CD4-positive, alpha-beta T cell treated with Interleukin-10 for 1 hour (primary cell): ENCODE data around the gene C2CD4C.
A peak's percentile ranks its signal among the peaks of the same experiment; 100 is the strongest.
"Not testable (repeated sequence)": the region's sequence is repeated elsewhere in the genome, so short reads cannot be mapped to it uniquely, and the experiment has no call there.

ENCODE experiments used
- DNase-seq: peaks from one replicate; pipeline ENCODE4 v3.0.0-alpha.2; 2020

Gene C2CD4C

DNA sequence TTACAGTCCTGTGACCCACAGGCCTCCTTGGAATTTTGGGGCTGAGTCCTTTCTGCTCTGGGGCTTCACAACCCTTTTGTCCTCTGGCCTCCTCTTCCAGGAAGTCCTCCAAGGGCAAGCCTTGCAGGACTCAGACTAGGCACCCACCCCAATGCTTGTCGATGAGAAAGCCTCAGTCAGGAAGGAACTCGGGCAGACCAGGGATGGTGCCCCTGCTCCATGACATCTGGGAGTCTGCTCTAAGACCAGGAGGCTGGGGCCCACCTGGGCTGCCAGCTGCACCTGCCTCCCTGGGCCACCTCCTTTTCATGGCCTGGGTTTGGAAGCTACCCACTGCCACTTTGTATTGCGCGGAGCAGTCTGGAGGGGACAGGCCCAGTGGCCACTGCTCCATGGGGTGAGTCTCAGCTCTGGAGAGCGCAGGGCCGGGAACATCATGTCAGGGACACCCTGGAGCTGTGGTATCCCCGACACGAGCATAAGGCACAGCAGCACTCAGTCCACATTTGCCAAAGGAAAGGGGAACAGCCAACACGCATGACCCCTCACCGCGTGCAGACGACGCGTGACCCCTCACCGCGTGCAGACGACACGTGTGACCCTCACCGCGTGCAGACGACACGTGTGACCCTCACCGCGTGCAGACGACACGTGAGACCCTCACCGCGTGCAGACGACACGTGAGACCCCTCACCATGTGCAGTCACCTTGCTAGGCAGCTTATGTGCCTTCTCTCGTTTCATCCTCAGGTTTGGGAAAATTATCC lies 10.8 kb downstream of the C2CD4C start:
- no peak for DNase-seq

DNA sequence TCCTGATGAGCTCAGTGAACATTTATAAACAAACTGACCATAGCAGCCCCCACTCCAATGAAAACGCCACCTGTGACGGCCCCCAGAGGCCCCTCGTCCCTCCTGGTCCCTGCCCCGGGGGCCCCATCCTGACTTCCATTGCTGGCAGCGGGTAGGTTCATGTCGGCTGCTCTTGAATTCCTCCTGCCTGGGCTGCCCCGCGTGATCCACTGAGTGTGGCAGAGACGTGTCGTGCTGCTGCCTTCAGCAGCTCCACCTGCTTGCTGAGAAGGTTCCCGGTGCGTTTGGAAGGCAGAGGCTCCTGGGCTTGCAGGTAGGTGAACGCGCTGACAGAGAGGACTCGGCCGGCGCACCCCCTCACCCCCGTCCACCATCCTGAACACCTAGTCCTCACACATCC lies 11.6 kb downstream of the C2CD4C start:
- no peak for DNase-seq

DNA sequence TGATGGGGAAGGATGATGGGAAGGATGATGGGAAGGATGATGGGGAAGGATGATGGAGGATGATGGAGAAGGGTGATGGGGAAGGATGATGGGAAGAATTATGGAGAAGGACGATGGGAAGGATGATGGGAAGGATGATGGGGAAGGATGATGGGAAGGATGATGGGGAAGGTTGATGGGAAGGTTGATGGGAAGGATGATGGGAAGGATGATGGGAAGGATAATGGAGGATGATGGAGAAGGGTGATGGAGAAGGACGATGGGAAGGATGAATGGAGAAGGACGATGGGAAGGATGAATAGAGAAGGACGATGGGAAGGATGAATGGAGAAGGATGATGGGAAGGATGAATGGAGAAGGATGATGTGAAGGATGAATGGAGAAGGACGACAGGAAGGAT lies 13.5 kb downstream of the C2CD4C start:
- DNase-seq = no peak

DNA sequence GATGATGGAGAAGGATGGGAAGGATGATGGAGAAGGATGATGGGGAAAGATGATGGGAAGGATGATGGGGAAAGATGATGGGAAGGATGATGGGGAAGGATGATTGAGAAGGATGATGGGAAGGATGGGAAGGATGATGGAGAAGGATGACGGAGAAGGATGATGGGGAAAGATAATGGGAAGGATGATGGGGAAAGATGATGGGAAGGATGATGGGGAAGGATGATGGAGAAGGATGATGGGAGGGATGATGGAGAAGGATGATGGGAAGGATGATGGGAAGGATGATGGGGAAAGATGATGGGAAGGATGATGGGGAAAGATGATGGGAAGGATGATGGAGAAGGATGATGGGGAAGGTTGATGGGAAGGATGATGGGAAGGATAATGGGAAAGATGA lies 14.1 kb downstream of the C2CD4C start:
- not testable (repeated sequence) for DNase-seq

DNA sequence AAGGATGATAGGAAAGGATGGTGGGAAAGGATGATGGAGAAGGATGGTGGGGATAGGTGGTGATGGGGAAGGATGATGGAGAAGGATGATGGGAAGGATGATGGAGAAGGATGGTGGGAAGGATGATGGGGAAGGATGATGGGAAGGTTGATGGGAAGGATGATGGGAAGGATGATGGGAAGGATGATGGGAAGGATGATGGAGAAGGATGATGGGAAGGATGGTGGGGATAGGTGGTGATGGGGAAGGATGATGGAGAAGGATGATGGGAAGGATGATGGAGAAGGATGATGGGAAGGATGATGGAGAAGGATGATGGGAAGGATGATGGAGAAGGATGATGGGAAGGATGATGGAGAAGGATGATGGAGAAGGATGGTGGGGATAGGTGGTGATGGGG lies 15.4 kb downstream of the C2CD4C start:
- not testable (repeated sequence) for DNase-seq

DNA sequence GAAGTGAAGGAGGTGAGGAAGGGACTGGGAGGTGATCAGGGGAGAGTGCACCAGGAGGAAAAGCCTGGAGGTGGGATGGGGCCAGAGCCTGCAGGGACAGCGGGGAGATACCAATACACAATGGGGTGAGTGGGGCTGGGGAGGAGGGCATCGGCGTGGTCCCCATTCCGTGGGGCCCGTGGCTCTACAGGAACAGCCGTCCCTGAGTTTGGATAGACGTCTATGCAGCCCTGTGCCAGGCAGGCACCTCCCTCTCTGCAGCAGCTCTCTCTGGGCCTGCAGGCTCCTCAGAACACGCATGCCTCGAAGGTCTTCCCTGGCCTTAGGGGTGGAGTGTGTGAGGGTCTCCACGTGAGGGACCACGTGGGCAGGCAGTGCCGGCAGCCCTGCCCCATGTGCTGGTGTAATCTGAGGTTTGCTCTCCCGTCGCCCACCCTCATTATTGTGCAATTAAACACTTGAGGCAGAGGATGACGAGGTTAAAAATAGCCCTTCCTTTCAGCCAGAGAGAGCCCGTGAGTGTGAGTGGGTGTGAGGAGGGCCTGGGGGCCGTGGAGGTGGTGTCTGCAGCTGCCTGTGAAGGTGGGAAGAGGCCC lies 16.5 kb downstream of the C2CD4C start:
- DNase-seq = no peak

DNA sequence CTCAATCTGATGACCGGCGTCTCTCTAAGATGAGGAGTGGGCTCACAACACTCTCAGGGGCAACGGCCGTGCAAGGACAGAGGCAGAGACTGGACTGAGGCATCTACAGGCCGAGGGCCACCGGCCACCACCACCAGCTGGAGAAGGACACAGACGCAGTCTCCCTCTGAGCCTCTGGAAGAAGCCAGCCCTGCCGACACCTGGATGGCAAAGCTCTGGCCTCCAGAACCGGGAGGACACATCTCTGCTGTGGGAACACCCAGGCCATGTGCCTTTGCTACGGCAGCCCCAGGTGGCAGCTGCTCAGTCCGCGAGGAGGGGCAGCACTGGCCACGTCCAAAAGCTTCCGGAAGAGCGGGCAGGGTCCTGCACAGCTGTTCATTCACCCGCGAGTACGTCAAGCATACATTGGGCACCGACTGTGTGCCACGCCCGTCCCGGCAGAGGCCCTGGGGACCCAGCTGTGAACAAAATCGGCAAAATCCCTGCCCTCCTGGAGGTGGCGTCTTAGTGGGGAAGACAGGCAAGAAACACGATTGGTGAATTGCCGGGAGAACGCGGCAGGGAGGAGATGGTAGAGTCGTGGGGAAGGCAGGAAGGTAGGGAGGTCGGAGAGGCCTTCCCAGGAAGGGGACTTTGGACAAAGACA lies 17.1 kb downstream of the C2CD4C start:
- no peak for DNase-seq

DNA sequence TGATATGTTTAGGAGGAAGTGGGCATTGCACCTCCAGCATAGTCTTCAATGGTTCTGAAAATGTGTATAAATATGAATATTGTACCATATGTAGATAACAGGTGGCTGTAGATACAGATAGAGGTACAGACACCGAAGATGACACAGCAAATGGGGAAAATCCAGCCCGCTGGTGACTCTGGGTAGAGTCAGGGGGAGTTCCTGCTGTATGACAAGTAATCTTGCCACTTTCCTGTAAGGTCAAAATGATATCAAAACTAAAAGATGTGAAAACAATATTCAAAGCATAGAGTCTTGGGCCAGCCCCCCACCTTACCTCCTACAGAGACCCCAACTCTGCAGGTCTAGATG lies 17.8 kb downstream of the C2CD4C start:
- no peak for DNase-seq

DNA sequence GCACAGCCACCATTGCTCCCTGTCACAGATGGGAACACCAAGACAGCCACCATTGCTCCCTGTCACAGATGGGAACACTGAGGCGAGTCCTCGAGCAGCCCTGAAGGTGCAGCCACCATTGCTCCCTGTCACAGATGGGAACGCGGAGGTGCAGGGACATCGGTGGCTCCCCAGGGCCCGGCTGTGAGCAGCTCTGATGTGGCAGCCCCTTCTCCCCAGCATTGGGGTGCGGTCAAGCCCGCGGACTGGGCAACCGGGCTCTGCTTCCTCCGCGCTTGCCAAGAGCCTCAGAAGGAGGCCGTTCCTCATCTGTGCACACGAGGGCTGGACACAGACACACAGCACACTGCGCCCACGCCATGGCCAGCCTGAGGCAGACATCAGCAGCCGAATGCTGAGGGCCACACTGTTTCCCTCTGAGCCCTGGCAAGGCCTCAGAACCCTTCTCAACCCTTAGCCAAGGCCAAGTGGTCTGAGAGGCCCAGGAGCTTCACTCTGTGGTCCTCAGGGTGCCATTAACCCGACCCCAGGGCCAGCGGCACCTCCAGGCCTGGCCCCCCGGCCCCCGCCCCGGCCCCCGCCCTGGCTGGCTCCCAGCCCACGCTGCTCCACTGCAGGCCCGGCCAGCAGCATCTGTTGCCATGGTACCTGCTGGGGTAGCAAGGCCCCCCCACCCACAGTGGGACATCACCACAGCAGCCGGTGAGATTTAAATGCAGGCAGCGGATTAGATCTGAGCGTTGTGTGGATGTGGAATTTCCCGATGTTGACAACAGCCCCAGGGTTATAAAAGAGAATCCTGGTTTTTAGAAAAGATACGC lies 18.4 kb downstream of the C2CD4C start:
- no peak for DNase-seq

DNA sequence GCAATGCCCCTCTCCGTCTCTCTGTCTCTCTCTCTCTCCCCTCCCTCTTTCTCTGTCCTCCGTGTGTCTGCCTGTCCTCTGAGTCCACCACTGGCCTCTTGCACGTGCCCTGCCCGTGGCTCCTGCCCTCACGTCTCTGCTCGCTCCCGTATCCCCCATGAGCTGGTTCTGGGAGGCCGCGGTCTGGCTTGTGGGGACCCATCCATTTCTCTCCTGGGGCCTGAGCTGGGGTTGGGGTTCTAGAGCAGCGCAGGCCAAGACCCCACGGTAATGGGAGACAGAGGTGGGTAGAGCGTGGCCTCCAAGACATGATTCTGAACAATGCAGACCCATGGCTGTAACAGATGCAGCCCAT lies 19.0 kb downstream of the C2CD4C start:
- DNase-seq = no peak

DNA sequence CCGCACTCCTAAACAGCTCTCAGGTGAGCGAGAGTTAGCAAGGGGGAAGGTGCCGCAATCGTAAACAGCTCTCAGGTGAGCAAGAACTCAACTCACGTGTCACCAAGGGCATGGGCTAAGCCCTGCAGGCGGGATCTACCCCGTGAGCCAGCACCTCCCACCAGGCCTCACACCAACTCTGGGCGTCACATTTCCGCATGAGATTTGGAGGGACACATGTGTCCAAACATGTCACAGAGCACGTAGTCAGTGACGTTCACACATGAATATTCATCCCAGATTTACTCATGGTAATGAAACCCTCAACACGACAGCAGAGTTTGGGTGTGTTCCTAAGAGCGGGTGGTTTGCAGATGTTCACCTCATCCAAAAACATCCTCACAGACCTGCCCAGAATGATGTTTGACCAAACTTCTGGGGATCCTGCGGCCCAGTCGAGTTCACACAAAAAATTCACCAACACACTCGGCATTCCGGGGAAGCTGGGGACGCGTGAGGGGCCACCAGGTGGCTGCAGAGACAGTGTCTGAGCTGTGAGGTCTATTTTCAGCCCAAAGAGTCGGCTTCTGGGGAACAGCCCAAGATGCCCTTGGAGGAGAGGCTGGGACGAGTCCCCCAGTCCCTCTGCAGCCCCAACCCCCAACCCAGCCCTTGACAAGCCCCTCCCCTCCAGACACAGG lies 19.6 kb downstream of the C2CD4C start:
- no peak for DNase-seq

DNA sequence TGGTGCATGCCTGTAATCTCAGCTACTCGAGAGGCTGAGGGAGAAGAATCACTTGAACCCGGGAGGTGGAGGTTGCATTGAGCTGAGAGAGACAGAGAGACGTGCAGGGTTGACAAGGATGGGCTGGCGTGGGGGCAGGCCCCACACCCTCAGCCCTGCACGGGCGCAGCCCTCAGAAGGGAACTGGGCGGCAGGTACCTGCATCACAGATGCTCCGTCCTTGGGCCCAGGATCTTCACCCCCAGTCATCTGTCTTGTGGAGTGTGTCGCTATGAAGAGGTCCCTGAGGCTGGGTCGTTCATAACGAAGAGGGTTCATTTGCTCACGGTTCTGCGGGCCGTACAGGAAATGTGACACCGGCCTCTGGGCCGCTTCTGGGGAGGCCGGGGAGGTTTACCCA lies 20.3 kb downstream of the C2CD4C start:
- no peak for DNase-seq

DNA sequence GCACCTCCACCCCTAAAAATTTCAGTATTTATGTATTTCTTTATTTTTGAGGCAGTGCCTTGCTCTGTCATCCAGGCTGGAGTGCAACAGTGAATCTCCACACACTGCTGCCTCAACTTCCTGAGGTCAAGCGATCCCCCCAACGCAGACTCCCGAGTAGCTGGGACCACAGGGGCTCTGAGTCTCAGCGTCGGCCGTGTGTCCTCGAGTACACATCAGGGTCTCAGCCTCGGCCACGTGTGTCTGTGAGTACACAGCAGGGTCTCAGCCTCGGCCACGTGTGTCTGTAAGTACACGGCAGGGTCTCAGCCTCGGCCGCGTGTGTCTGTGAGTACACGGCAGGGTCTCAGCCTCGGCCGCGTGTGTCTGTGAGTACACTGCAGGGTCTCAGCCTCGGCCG lies 21.2 kb downstream of the C2CD4C start:
- DNase-seq = no peak

DNA sequence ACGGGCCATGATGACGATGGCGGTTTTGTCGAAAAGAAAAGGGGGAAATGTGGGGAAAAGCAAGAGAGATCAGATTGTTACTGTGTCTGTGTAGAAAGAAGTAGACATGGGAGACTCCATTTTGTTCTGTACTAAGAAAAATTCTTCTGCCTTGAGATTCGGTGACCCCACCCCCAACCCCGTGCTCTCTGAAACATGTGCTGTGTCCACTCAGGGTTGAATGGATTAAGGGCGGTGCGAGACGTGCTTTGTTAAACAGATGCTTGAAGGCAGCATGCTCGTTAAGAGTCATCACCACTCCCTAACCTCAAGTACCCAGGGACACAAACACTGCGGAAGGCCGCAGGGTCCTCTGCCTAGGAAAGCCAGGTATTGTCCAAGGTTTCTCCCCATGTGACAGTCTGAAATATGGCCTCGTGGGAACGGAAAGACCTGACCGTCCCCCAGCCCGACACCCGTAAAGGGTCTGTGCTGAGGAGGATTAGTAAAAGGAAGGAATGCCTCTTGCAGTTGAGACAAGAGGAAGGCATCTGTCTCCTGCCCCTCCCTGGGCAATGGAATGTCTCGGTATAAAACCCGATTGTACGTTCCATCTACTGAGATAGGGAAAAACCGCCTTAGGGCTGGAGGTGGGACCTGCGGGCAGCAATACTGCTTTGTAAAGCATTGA lies 22.2 kb downstream of the C2CD4C start:
- DNase-seq = not testable (repeated sequence)

DNA sequence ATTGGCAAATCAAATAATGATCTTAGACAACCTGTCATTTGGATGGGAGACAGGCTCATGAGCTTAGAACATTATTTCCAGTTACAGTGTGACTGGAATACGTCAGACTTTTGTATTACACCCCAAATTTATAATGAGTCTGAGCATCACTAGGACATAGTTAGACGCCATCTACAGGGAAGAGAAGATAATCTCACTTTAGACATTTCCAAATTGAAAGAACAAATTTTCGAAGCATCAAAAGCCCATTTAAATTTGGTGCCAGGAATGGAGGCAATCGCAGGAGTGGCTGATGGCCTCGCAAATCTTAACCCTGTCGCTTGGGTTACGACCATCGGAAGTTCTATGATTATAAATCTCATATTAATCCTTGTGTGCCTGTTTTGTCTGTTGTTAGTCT lies 22.8 kb downstream of the C2CD4C start:
- not testable (repeated sequence) for DNase-seq

DNA sequence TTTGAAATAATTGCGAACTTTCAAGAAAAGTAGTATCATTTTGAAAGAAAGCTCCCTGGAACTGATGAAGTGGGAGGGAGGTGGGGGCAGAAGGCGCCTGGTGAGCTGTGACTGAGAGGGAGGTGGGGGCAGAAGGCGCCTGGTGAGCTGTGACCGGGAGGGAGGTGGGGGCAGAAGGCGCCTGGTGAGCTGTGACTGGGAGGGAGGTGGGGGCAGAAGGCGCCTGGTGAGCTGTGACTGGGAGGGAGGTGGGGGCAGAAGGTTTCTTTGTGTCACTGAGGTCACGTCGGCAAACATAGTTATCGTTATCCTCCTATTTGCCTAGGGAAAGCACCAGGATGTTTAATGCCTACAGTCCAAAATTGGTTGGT lies 24.2 kb downstream of the C2CD4C start:
- no peak for DNase-seq

DNA sequence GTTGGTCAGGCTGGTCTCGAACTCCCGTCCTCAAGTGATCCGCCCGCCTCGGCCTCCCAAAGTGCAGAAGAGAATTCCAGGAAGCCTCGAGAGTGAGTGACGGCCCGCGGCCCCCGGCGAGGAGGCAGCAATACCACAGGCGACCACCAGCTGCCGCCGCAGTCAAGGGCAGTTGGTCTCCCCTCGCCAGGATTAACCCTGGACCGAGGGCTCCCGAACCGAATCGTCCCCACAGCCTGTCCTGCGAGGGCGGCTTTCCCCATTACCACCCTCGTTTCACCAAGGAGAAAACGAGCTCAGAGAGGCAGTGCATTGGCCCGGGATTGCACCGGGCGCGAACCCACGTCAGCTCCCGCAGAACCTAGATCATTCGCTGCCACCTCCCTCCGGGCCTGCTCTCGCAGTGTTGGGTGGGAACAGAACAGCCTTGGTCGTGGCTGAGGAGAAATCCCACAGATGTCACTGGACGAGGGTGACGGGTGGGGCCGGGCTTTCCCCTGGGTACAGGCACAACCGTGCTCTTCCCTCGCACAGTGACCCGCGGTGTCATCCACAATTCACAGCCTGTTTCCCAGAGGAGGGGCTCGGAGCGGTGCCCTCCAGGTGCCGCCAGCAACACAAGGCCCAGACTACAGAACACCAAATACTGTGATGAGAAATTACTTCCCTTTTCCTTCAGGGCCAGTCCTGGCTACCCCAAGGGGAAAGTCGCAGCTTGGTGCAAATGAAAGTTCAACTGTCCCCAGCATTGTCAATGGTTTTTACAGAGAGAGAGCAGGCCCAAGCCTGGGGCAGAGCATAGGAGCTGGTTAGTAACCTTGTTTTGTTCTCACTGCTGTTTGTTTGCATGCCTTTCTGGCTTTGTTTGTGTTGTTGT lies 24.8 kb downstream of the C2CD4C start:
- no peak for DNase-seq

DNA sequence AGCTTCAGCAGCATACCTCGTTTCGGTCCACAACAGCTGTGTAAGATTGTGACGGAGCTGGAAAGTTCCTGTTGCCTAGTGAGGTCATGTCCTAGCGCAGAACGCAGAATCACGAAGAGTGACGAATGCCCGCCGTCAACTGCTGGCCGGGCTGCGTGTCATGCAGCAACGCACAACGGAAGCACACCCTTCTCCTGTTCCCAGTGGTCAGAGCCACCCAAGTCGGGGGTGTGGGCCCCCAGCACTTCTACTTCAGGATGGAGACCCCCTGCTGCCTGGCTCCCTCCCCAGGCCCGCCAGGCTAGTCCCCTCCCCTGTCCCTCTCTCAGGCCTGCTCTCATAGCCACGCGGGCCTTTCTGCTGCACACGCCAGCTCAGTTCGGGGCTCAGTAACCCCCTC lies 25.9 kb downstream of the C2CD4C start:
- no peak for DNase-seq

DNA sequence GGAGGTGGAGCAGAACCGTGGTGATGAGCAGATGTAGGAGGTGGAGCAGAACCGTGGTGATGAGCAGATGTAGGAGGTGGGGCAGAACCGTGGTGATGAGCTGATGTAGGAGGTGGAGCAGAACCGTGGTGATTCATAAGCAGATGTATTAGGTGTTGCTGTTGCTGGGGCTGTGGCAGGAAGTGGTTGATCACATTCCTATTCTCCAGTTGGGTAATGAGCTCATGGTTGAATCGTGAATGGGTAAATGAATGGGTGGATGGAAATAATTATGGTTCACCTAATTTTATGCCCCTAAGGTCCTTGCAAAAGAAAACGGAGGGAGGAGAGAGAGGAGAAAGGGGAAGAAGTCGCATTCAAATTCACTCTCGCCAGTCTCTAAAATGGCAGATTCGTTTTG lies 26.4 kb downstream of the C2CD4C start:
- peak; percentile 60 for DNase-seq

DNA sequence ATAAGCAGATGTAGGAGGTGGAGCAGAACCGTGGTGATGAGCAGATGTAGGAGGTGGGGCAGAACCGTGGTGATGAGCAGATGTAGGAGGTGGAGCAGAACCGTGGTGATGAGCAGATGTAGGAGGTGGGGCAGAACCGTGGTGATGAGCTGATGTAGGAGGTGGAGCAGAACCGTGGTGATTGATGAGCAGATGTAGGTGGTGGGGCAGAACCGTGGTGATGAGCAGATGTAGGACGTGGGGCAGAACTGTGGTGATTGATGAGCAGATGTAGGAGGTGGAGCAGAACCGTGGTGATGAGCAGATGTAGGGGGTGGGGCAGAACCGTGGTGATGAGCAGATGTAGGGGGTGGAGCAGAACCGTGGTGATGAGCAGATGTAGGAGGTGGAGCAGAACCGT lies 27.0 kb downstream of the C2CD4C start:
- not testable (repeated sequence) for DNase-seq

DNA sequence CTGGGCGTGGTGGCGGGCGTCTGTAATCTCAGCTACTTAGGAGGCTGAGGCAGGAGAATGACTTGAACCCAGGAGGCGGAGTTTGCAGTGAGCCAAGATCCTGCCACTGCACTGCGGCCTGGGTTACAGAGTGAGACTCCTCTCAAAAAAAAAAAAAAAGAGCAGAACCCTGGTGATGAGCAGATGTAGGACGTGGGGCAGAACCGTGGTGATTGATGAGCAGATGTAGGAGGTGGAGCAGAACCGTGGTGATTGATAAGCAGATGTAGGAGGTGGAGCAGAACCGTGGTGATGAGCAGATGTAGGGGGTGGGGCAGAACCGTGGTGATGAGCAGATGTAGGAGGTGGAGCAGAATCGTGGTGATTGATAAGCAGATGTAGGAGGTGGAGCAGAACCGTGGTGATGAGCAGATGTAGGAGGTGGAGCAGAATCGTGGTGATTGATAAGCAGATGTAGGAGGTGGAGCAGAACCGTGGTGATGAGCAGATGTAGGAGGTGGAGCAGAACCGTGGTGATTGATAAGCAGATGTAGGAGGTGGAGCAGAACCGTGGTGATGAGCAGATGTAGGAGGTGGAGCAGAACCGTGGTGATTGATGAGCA lies 28.2 kb downstream of the C2CD4C start:
- DNase-seq = not testable (repeated sequence)
